BJ (cell line): Measurements from ENCODE around the gene CDH23. TPM values are rescaled to one million over a fixed set of nuclear protein-coding genes. Genes with fewer than 3 reads are reported as not detected.

ENCODE experiments used
- CTCF ChIA-PET: fragments of 350-600 bp; formaldehyde crosslinking; extraction: SDS; loops from one replicate; lab custom pipeline; 2021; ENCODE audit warnings: antibody characterized with exemption, inconsistent platforms; lab: Yijun Ruan, JAX
- POLR2A ChIA-PET: fragments of 300-600 bp; sonication (Branson Sonifier 250); formaldehyde crosslinking; extraction: SDS; loops from one replicate; lab custom pipeline; 2021; ENCODE audit warnings: antibody characterized with exemption; lab: Charles Lee
- DNase-seq: peaks from one replicate; pipeline ENCODE4 v3.0.0-alpha.2; 2011; ENCODE audit warnings: low read depth
- H3K27me3 ChIP-seq: 2 replicates; pipeline ENCODE4 v1.6.0; 2011; ENCODE audit warnings: low read length; ENCODE audit not compliant: control insufficient read depth, insufficient read depth
- H3K36me3 ChIP-seq: 2 replicates; pipeline ENCODE4 v1.5.1; 2011; ENCODE audit warnings: low read length; ENCODE audit not compliant: control insufficient read depth, insufficient read depth
- H3K4me3 ChIP-seq: 2 replicates; pipeline ENCODE4 v1.5.1; 2011; ENCODE audit warnings: low read depth, mild to moderate bottlenecking, control low read depth, low read length
- polyA plus RNA-seq: library from polyadenylated mRNA; depleted of rRNA; stranded (reverse); fragments of >200 nt; gene quantifications from 2 replicates; pipeline ENCODE4 v1.2.3, GENCODE V29; 2011
- TF ChIP-seq, protein P1 (sequence below): IDR thresholded peaks from 2 replicates; pipeline ENCODE4 v1.5.1; 2011; ENCODE audit warnings: low read depth, mild to moderate bottlenecking, control low read depth, inconsistent platforms, low read length, moderate library complexity; ENCODE audit not compliant: insufficient read depth

CDH23 gene
- polyA plus RNA-seq, 1 experiment: 0.05 TPM

DNA sequence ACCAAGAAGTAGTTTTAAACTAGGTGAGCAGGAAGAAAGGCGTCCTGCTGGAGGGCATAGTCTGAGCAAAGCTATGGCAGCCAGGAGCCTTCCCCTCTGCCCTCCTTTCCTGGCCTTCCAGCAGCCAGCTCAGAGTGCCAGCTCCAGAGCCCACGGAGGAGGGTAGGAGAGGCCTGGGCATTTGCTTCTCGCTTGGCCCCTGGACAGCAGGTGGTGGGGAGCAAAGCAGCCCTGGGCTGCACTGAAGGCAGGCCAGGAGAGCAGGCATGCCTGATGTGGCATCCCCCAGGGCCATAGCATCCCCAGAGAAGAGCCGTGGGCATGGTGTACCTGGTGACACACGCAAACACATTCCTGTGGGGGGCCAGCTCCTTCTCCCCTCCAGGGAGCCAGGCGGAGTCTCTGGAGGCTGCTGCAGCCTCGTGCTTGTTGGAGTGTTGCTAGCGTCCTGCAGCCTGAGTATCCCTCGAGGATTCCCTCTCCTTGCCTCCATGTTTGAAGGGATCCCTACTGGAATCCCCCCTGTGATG lies 43.9 kb downstream of the CDH23 start:
- no peaks in the 10 kb centered on the region for H3K36me3 ChIP-seq
- DNase-seq: no peak
- CTCF ChIA-PET: no interaction called here

DNA sequence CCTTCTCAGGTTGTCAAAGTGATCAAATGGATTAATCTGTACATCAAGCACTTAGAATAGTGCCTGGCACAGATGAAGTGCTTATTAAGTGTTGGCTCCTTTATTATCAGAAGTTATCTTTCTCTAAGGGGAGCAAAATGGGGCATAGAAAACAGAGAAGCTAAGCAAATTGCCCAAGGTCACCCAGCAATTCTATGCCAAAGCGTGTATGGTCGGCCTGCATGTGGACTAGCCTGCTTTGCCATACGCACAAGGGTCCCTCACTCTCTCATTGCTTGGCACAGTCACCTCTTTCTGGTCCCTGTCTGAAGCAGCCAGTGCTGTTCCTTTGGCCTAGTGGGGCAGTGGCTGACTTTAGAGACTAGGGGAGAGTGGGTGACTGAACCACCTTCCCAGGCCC lies 45.3 kb downstream of the CDH23 start:
- ChIA-PET POLR2A (no interaction called here), CTCF (interaction anchor here (0.7 kb wide), 1 partner anchor 13 kb away, joined by 3 read pairs; no protein-coding TSS in a partner anchor)
- Histone ChIP-seq H3K27me3 (peaks cover 2% of the 10 kb centered on the region; the same call in 1 of the 2 replicates), H3K4me3 (no peak overlapping the region), H3K36me3 (no peaks in the 10 kb centered on the region)
- DNase-seq: no peak
- TF ChIP-seq, protein P1, sequence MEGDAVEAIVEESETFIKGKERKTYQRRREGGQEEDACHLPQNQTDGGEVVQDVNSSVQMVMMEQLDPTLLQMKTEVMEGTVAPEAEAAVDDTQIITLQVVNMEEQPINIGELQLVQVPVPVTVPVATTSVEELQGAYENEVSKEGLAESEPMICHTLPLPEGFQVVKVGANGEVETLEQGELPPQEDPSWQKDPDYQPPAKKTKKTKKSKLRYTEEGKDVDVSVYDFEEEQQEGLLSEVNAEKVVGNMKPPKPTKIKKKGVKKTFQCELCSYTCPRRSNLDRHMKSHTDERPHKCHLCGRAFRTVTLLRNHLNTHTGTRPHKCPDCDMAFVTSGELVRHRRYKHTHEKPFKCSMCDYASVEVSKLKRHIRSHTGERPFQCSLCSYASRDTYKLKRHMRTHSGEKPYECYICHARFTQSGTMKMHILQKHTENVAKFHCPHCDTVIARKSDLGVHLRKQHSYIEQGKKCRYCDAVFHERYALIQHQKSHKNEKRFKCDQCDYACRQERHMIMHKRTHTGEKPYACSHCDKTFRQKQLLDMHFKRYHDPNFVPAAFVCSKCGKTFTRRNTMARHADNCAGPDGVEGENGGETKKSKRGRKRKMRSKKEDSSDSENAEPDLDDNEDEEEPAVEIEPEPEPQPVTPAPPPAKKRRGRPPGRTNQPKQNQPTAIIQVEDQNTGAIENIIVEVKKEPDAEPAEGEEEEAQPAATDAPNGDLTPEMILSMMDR: no peak

More for the DNA sequence above, 43.9 kb downstream of the CDH23 start:
- POLR2A ChIA-PET: no interaction called here
- no peak overlapping the region for H3K4me3 ChIP-seq
- H3K27me3 ChIP-seq: peaks cover 2% of the 10 kb centered on the region; the same call in 1 of the 2 replicates
- TF ChIP-seq, protein P1: no peak

DNA sequence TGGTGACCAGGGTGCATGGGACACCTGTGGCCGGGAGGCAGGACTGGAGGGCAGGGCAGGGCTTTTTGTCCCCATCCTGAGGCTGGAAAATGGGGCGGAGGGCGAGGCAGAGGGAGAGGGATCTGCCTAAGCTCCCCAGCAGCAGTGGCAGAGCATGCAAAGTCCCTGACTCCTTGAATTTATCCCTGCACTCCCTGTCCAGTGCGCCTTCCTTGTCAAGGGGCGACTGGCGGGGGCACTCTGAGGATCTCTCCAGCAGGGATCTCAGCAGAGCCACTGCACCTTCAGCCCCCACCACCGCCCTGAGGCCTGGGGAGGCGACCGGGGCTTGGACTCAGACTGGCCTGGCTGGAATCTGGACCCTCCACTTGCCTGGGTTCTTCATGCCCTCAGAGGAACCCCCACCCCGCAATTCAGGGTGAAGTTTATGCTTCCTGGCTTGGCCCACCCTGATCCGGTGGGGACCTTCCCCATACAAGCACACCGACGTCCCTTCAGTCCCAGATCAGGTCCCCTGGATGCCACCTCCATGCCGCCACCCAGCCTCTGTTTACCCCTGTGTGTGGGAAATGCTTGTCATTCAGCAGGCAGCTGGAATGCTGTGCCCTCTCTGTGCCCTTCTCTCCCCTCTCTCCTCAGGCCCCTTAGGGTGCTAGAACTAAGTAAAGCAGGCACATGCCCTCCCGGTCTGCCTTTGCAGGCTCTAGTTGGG lies 46.3 kb downstream of the CDH23 start:
- TF ChIP-seq, protein P1: no peak
- no peak for DNase-seq
- ChIA-PET CTCF (no interaction called here), POLR2A (no interaction called here)
- H3K27me3 ChIP-seq: peaks cover 2% of the 10 kb centered on the region
- H3K4me3 ChIP-seq: no peak overlapping the region
- H3K36me3 ChIP-seq: no peaks in the 10 kb centered on the region

DNA sequence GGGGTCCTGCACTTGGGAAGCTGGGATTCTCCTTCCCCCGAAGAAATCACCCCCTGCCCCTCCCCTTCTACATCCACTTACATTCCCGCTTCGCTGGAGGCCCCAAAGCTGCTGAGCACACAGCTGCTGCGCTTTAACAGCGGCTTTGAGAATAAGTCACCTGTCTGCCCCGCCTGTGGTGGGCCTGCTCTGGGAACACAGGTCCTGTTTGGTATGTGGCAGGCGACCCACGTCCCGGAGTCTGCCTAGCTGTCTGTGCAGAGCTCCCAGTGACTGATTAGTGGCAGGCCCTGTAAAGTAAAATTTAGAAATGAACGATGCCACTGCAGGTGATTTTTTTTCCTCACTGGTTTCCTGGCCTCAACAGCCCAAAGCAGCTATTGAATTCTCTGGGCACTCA lies 47.0 kb downstream of the CDH23 start:
- H3K27me3 ChIP-seq: peaks cover 2% of the 10 kb centered on the region
- ChIA-PET POLR2A (no interaction called here), CTCF (no interaction called here)
- no peak overlapping the region for H3K4me3 ChIP-seq
- TF ChIP-seq, protein P1: no peak
- H3K36me3 ChIP-seq: no peaks in the 10 kb centered on the region
- DNase-seq: no peak

DNA sequence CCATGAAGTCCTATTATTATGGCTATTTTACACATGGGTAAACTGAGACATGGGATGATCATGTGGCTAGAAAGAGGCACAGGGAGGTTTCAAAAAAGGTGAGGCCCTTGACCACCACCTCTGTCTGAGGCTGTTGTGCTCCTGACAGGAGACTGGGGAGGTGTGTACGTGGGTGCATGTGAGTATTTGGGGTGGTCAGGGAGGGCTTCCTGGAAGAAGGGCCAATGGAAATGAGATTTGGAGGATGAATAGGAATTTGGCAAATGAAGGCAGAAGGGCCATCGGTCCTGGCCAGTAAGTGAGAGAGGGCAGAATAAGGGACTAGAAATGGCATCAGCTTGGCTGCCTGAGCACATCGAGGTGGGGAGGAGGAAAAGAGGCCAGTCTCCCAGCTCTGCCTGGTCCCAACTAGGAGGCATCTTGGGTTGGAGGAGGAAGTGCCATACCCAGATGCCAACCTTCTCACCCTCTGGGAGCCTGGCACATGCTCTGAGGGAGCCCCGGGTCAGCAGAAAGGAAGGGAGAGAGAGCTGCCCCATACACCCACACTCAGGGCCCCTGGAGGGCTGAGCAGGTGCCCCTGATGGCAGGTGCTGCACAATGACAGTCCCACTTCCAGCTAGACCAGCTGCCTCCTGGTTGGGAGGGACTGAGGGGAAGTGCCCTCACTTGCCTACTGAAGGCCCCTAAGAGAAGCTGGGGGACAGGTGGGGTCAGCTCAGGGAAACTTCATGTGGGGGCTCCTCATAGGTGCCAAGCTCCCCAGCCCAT lies 47.7 kb downstream of the CDH23 start:
- H3K36me3 ChIP-seq: no peaks in the 10 kb centered on the region

More for the DNA sequence above, 47.7 kb downstream of the CDH23 start:
- H3K4me3 ChIP-seq: no peak overlapping the region
- TF ChIP-seq, protein P1: no peak
- peaks cover 2% of the 10 kb centered on the region for H3K27me3 ChIP-seq
- DNase-seq: no peak
- CTCF ChIA-PET: interaction anchor here (1.1 kb wide), 1 partner anchor 11 kb away, joined by 3 read pairs; no protein-coding TSS in a partner anchor
- POLR2A ChIA-PET: no interaction called here
